Activated T-helper 9 cell treated with anti-CD3 and anti-CD28 coated beads, Interleukin-2, amount 50 U/mL, for 16 hours (primary cell): ENCODE data around the gene CTU1.

Experiments used
- DNase-seq: peaks from one replicate; pipeline ENCODE4 v3.0.0-alpha.2; 2020; ENCODE audit warnings: low read depth

The CTU1 gene

DNA sequence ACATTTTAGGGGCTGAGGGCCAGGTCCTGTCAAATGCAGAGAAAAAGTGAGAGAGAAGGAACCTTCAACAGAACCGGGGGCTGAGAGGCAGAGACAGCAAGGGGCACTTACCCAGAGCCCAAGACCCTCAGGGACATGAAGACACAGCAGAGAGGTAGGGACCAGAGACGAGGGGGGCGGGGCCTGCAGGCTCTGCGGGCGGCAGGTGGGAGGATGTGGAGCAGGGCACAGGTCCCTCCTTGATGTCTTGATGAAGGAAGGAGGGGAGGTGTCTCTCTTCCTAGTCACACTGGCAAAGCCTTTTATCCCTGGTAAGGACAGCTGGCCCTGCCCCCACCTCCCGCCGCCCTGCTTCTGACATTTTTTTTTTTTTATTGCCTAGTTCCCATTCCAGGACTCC, 25.6 kb downstream of the CTU1 start, which contains the start of gene KLK14:
Gene KLK14 (minus strand): TSS at position 277 of the 400 bp plus-strand sequence. CDS start 273 bp downstream, at position 4.
- no peak for DNase-seq

DNA sequence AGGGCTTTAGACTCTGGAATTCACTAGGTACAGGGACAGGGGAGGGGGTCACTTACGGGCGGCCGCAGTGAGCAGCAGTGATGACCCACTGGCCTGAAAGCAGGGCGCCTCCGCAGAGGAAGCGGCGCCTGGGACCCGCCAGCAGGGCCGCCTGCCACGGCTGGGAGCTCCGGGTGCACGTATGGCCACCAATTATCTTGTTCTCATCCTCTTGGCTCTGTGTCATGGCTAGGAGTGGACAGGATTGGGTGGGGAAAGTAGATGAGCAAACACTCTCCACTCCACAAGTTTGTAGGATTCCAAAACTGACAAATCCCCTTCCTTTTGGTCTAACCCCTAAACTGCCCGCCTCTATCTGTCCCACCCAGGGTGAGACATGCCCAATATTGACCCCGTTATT, 26.7 kb downstream of the CTU1 start:
- no peak for DNase-seq

DNA sequence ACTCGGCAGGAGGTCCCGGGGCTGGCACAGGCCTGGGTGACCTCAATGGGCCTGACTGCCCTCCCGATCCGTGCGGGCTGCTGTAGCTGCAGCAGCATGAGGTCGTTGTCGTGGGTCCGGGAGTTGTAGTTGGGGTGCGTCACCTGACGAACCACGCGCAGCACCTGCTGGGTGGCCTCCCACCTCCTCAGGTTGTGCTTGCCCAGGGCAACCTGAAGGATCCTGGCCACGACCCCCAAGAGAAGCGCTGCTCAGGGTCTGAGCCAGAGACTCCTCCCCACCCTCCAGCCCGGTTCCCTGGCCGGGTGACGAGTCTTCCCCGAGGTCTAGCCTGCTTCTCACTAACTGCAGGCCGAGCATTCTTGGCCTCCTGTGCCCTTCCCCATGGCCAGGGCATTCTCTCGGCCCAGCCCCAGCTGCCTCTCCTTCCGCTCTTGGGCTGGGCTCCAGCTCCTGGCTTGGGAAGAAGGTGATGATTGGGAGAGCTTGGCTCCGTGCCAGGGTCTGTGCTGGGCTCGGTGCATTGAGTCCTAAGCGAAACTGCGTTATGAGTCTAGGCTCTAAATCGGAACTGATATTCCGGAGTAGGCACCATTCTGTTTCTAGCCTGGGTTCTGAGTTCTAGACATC, 28.6 kb downstream of the CTU1 start:
- DNase-seq: no peak

DNA sequence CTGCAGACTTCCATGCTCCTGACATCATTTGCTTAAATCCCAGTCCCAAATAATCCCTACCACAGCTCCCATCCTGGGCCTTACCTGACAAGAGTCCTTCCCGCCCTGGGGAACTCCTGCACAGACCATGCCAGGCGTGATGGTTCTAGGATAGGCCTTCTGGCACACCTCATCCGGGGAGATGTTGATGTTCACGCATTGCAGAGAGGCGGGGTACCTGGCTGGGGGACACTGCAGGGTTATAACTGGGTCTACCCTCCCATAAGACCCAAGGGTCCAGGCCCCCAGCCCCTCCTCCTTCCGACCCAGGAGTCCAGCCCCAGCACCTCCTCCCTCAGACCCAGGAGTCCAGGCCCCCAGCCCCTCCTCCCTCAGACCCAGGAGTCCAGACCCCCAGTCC, 29.5 kb downstream of the CTU1 start:
- no peak for DNase-seq

DNA sequence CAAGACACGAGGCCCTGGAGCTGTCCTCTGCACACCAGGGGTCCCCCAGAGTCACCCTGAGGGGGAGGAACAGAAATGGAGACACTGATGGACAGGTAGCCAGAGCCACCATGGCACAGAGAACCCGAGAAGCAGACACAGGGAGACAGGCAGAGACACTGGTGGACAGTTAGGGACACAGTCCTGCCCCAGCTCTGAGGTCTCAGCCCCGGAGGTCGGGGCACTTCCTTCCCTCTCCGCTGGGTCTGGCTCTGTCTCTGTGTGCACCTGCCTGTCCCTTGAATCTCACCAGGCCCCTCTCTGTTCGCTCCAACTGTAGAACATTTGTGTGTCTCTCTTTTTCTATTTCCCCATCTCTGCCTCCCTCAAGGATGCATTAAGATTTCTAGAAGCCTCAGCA, 30.1 kb downstream of the CTU1 start:
- DNase-seq: no peak

DNA sequence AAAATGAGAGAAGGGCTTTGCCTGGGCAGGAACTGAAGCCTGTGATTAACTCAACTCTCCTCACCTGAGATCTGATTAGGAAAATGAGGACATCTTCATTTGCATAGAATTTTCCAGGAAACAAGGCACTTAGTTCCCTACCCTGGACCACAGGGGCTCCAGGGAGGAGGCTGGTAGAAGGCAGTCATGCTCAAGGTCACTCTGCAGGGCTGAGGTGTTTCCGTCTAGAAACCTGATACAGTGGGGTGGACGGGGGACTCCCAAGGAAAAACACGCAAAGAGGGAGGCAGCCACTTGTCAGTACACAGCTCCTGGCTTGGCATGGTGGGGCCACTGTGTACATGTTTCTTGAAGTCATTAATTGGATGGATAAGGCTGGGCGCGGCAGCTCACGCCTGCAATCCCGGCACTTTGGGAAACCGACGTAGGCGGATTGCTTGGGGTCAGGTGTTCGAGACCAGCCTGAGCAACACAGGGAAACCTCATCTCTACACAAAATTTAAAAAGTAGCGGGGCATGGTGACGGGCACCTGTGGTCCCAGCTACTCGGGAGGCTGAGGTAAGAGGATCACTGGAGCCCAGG, 31.5 kb downstream of the CTU1 start:
- DNase-seq: no peak

DNA sequence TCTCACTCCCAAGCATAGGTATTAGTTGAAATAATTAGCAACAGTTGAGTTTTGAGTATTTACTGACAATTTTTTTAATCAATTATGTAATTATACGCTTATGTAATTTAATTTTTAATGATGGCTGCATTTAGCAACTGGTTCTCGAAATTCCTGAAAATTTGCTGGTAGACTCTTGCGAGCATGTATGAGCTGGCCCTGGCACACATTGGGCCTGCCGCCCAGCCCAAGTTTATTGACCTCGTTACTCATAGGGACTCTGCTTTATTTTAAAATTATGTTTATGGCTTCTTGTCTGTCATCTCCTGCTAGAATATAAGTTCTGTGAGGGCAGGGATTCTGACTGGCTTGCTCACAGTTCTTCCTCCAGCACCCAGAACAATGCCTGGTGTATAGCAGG, 32.2 kb downstream of the CTU1 start:
- DNase-seq: no peak

DNA sequence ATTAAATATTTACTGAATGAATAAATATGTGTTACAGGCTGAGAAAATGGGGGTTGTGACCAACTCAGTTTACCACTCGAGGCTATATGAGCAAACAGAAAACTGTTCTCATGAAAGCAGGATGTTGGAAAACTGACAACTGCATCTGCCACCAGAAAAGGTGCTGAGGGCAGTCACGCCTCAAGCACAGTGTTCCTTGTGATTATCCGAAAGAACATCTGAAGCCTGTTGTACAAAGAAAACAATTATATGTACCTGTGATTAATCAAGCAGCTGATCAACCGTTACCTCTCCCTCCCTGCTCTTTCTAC, 37.2 kb downstream of the CTU1 start:
- DNase-seq: no peak

DNA sequence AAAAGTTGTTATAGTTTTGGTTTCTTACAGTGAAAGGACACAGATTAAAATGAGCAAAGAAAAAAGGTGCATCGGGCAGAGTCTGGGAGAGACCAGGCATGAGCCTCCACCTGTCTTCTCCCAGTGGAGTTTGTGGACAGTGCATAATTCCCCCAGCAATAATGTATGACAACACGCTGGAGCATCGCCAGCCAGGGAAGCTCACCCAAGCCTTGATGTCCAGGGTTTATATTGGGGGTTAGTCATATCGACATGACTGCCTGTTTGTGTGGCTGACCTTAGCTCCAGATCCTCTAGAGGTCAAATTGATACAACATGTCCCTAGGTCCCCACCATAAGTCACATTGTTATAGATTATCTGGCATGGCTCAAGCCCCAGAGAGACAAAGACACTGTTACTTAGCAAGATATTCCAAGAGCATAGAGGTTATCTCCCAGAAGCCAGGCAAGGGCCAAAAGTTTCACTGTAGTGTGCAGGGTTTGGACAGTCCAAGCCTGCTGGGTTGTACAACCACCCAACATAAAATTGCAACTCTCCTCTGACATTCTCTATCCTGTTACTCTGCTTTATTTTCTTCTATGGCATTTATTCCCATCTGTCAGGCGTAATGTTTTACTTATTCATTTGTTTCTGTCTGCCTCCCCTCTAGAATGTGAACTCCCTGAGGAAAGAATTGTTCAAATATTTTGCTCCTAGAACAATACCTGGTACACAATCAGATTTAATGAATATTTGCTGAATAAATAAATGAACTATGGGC, 37.7 kb downstream of the CTU1 start:
- no peak for DNase-seq

DNA sequence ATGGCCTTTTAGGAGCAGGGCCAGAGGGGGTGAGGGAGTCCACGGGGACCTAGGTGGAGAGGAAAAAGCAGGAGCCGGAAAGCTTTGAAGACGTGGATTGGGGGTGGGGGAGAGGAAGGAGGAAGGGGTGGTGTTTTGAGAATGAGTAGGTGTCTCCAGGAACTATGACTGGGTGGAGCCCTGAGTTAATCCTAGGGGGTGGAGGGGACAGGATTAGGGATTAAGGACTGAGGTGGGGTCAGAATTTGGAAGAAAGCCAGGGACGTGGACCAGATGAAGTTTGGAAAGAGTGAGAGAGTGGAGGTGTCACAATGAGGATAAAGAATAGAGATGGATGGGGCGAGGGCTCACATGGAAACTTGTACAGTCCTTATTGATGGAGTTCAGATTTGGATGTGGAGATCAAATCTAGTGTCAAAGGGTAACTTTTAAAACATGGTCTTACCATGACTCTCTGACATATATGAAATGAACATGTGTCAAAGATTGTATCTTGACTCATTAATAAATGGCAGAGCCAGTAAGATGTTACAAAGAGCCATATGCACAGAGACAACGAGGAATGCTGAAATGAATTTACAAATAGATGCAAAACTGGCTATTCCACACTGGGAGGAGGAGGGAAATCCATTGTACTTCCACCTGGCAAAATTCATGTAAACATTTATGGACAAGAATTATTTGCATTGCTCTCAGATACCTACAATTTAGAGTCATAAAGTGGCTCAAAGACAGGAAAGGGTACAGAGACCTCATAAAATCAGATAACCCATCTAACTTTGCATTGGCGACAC, 41.6 kb downstream of the CTU1 start:
- DNase-seq: no peak

DNA sequence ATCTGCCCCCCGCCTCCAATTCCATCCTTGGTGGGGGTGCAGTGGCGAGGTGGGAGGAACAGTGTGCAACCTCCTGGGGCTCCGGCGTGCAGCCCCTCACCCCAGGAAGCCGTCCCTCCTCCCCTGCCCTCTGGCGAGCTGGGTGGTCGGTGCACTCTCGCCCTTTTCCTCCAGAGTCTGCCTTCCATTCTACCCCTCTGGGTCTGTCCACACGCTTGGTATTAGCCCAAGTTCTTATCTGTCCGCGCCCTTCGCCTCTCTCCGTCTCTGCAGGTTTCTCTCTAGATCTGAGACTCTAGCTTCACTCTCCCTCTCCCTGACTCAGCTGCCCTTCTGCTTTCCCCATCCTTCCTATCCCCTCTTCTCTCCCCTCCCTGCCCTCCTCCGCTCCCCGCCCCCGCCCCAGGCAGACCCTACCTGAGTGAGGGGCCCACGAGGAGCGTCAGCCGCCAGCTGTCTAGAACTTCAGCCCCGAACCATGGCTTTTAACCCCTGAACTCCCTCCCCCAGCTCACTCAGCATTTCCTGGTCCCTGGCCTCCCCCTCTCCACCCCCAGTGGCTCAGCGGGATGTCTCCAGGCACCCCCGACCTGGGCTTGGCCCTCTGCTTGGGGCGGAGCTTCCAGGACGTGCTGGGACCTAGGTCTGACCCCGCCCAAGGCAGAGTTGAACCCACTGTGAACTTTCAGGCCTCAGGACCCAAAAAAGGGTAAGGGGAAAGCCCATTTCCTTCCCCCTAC, 42.8 kb downstream of the CTU1 start:
- no peak for DNase-seq

DNA sequence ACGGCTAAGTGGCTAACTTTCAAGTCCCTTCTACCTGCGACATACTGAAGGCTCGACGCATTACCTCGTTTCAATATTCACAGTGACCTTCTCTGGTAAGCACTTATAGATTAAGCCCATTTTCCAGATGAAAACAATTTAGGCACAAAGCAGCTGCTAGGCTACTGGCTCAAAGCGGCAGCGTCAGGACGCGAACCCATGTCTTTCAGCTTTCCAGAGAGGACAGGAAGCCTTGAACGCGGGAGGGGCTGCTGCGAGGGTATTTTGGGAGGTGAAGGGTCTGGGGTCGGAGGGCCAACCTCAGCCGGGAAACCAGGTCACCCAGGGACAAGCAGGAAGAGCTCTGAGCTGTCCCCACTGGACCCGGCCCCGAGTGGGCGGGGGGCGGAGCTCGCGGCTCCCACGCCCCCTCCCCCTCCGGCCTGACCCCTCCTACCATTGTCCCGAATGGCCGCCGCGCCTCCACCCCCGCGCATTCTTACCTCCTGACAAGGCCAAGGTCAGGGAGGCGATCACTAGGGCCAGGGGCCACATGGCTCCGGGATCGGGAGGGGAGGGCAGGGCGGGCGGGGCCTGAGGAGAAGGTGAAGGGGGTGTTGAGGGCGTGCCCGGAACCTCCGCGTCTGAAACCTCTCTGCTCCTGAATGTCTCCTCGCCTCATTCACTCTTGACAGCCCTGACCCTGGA, 43.5 kb downstream of the CTU1 start, which contains the start of gene KLK13:
Gene KLK13 (minus strand): TSS at position 559 of the 687 bp plus-strand sequence. CDS start 25 bp downstream, at position 534.
- no peak for DNase-seq

DNA sequence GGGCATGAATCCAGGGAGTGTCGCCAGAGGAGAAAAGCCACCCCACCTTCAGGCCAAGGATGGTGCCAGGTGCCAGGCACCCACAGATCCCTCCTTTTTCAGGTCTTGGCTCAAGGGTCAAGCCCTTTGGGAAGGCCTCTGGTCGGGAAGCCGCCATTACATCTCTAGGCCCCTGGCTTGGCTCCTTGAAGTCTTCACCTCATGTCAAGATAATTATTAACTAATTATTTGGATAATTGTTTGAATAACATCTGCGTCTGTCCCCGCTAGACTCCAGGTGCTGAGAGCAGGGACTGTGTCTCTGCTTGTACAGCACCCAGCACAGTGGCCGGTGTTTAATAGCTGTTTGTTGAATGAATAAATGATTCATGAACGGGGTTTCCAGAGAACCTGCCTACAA, 44.5 kb downstream of the CTU1 start:
- no peak for DNase-seq

DNA sequence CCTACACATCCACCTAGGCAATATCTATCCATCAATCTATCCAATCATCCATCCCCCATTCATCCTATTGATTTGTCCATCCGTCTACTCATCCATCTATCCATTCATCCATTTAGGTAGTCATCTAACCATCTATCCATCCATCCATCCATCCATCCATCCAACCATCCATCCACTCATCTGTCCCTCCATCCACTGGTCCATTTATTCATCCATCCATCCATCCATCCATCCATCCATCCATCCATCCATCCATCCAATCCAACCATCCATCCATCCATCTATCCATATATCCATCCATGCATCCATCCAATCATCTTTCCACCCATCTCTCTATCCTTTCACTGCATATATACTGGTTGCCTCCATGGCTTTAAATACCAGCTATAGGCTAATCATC, 47.2 kb downstream of the CTU1 start:
- DNase-seq: no peak

DNA sequence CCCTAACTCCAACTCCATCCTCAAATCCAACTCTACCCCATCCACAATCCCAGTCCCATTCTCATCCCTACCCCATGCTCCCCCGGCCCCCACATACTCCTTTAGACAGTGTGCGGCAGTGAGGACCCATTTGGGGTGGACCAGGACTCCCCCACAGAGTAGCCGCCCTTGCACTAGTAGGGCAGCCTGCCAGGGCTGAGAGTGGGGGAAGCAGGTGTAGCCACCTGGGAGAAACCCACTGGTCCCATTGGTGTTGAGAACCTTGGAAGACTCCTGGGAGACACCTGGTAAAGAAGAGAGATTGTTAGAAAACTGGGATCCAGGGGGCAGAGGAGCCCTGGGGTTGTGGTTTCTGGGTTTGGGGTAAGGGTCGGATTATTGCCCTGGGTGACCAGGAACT, 47.9 kb downstream of the CTU1 start:
- no peak for DNase-seq

DNA sequence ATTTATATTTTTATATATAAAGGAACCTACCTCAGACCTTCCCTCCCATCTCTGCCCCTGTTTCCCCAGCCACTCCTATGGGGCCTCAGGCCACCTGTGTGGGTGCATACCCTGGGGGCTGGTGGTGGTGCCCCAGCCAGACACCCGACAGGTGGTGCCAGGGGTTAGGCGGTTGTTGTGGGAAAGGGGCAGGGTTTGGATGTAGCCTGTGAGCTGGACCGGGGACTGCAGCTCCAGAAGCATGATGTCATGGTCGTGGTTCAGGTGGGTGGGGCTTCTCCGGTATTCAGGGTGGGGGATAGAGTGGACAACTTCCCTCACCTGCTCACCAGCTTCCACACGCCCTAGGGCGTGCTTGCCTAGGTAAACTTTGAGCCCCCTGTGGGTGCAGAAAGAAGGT, 48.5 kb downstream of the CTU1 start:
- no peak for DNase-seq

DNA sequence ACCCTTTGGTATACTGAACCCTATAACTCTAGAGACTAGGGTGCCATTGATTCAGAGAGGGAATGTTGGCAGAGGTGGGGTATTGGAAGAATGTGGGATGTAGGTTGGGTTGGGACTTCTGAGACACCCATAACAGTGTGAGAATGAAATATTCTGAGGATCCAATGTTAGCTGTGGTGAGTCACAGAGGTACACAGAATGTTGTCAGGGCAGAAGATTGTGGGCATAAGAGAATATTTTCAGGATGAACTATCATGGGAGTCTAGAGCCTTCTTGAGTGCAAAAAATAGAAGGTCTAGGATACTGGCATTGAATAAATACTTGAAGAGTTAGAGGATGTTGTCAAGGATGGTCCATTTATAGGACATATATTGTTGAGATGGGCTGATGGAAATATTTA, 52.3 kb downstream of the CTU1 start:
- no peak for DNase-seq
